ENCODE results near the gene FKBP10. TPM values are rescaled to one million over a fixed set of nuclear protein-coding genes. Genes with fewer than 3 reads are reported as not detected.
"Not testable (repeated sequence)": the region's sequence is repeated elsewhere in the genome, so short reads cannot be mapped to it uniquely, and the experiment has no call there.

FKBP10 gene
- total RNA-seq, 1 experiment from 2014 or later, result 30.0 TPM

DNA sequence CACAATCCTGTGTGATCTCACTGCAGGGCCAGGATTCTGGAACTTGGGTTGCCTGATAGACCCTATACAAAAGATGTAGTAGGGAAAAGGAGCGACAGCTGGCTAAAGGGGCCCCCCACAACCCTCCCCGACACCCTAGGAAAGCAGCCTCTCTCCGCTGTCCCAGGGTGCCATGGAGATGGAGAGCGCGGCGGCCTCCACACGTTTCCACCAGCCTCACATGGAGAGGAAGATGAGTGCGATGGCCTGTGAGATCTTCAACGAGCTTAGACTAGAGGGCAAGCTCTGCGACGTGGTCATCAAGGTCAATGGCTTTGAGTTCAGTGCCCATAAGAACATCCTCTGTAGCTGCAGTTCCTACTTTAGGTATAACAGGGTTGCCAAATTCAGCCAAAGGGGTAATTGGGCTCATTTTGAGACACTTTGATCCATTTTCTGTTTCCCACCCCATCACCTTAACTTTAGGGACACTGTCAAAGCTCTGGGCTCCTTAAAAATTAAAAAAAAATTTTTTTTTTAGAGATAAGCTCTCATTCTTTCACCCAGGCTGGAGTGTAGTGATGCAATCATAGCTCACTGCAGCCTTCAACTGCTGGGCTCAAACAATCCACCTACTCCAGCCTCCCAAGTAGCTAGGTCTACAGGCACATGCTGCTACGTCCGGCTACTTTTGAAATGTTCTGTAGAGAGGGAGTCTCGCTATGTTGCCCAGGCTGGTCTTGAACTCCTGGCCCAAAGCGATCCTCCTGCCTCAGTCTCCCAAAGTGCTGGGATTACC lies 25.1 kb downstream of the FKBP10 start, which contains the start of gene KLHL10:
Gene KLHL10 (plus strand): TSS at position 65 of the 778 bp plus-strand sequence. CDS start 108 bp downstream, at position 173.
- BruUV-seq (replicated peaks), result no TSS peak
- Histone ChIP-seq H3K4me3 (ENCODE audit: low read depth, low read length, poor library complexity, severe bottlenecking) (peak within 1 kb of the TSS; percentile 74), H3K27me3 (replicated peaks; ENCODE audit: insufficient read depth, low read depth, low read length, poor library complexity) (no peaks in the 10 kb centered on the region), H3K27ac (ENCODE audit: low read depth, low read length, poor library complexity, severe bottlenecking) (no peak within 1 kb of the TSS), H3K4me1 (ENCODE audit: insufficient read depth, low read length, poor library complexity, severe bottlenecking) (no peaks in the 10 kb centered on the region), H3K36me3 (ENCODE audit: insufficient read depth, low read length, poor library complexity, severe bottlenecking) (no peaks in the 10 kb centered on the region), H3K9me3 (ENCODE audit: low read depth, low read length, poor library complexity, severe bottlenecking) (no peaks in the 10 kb centered on the region)
- CTCF ChIA-PET, result no interaction called here
- intact Hi-C loops (cut with micrococcal nuclease; ENCODE audit: unreplicated experiment), result no loop called here
- DNase-seq (ENCODE audit: low spot score), result no peak
- POLR2A ChIA-PET (ENCODE audit: low non-redundant PET), result no interaction called here
- TF ChIP-seq, protein P1, sequence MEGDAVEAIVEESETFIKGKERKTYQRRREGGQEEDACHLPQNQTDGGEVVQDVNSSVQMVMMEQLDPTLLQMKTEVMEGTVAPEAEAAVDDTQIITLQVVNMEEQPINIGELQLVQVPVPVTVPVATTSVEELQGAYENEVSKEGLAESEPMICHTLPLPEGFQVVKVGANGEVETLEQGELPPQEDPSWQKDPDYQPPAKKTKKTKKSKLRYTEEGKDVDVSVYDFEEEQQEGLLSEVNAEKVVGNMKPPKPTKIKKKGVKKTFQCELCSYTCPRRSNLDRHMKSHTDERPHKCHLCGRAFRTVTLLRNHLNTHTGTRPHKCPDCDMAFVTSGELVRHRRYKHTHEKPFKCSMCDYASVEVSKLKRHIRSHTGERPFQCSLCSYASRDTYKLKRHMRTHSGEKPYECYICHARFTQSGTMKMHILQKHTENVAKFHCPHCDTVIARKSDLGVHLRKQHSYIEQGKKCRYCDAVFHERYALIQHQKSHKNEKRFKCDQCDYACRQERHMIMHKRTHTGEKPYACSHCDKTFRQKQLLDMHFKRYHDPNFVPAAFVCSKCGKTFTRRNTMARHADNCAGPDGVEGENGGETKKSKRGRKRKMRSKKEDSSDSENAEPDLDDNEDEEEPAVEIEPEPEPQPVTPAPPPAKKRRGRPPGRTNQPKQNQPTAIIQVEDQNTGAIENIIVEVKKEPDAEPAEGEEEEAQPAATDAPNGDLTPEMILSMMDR (conservative IDR thresholded peaks at IDR 0.05; ENCODE audit: low read depth, low read length), result no peak
- no peak for TF ChIP-seq EZH2 (IDR thresholded peaks at IDR 0.05; ENCODE audit: borderline replicate concordance, low read depth, low read length, poor library complexity, severe bottlenecking)

DNA sequence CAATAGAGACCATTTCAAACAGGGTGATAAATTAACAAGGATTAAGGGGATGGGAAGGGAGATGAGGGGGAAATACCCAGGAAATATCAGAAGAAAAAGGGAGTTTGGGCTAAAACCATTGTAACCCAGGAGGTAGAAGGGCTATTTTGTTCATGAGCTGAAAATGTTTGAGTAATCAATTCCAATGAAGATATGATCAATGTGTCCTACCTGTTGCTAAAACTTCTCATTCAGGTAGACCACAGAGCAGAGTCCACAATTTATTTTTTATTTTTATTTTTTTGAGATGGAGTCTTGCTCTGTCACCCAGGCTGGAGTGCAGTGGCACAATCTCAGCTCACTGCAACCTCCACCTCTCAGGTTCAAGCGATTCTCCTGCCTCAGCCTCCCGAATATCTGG lies 26.6 kb downstream of the FKBP10 start:
- CTCF ChIA-PET, result interaction anchor here (0.7 kb wide), 1 partner anchor 102 kb away, joined by 3 read pairs; no protein-coding TSS in a partner anchor
- H3K36me3 ChIP-seq (ENCODE audit: insufficient read depth, low read length, poor library complexity, severe bottlenecking); H3K4me1 ChIP-seq (ENCODE audit: insufficient read depth, low read length, poor library complexity, severe bottlenecking); H3K9me3 ChIP-seq (ENCODE audit: low read depth, low read length, poor library complexity, severe bottlenecking); H3K4me3 ChIP-seq (ENCODE audit: low read depth, low read length, poor library complexity, severe bottlenecking); DNase-seq (ENCODE audit: low spot score); BruUV-seq (replicated peaks); intact Hi-C loops (cut with micrococcal nuclease; ENCODE audit: unreplicated experiment); H3K27ac ChIP-seq (ENCODE audit: low read depth, low read length, poor library complexity, severe bottlenecking); H3K27me3 ChIP-seq (replicated peaks; ENCODE audit: insufficient read depth, low read depth, low read length, poor library complexity): not testable (repeated sequence)
- POLR2A ChIA-PET (ENCODE audit: low non-redundant PET), result interaction anchor here (0.6 kb wide), 1 partner anchor 24 kb away, joined by 5 read pairs; no protein-coding TSS in a partner anchor

DNA sequence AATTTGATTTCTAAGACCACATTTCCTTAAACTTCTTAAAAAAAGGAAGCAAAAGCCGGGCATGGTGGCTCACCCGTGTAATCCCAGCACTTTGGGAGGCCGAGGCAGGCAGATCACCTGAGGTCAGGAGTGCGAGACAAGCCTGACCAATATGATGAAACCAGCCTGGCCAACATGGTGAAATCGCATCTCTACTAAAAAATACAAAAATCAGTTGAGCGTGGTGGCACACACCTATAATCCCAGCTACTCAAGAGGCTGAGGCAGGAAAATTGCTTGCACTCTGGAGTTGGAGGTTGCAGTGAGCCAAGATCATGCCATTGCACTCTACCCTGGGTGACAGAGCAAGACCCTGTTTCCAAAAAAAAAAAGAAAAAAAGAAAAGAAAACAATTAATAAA lies 28.0 kb downstream of the FKBP10 start:
- POLR2A ChIA-PET (ENCODE audit: low non-redundant PET); BruUV-seq (replicated peaks); H3K9me3 ChIP-seq (ENCODE audit: low read depth, low read length, poor library complexity, severe bottlenecking); intact Hi-C loops (cut with micrococcal nuclease; ENCODE audit: unreplicated experiment); H3K4me3 ChIP-seq (ENCODE audit: low read depth, low read length, poor library complexity, severe bottlenecking); DNase-seq (ENCODE audit: low spot score); H3K27ac ChIP-seq (ENCODE audit: low read depth, low read length, poor library complexity, severe bottlenecking); CTCF ChIA-PET; H3K4me1 ChIP-seq (ENCODE audit: insufficient read depth, low read length, poor library complexity, severe bottlenecking); H3K36me3 ChIP-seq (ENCODE audit: insufficient read depth, low read length, poor library complexity, severe bottlenecking); H3K27me3 ChIP-seq (replicated peaks; ENCODE audit: insufficient read depth, low read depth, low read length, poor library complexity): not testable (repeated sequence)

DNA sequence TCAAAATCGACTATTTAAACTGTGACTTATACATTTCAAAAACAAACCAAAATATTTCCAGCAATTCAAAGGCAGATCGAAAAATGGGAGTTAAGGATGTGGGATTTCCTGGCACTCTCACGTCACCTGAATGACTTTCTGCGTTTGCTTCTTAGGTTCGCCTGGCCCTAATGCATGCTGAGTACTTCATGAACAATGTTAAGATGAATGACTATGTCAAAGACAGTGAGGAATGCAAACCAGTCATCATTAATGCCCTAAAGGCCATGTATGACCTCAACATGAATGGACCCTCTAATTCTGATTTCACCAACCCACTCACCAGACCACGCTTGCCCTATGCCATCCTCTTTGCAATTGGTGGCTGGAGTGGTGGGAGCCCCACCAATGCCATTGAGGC lies 32.2 kb downstream of the FKBP10 start:
- Histone ChIP-seq H3K27ac (ENCODE audit: low read depth, low read length, poor library complexity, severe bottlenecking) (no peak overlapping the region), H3K27me3 (replicated peaks; ENCODE audit: insufficient read depth, low read depth, low read length, poor library complexity) (no peaks in the 10 kb centered on the region), H3K9me3 (ENCODE audit: low read depth, low read length, poor library complexity, severe bottlenecking) (no peaks in the 10 kb centered on the region), H3K36me3 (ENCODE audit: insufficient read depth, low read length, poor library complexity, severe bottlenecking) (no peaks in the 10 kb centered on the region), H3K4me3 (ENCODE audit: low read depth, low read length, poor library complexity, severe bottlenecking) (no peak overlapping the region), H3K4me1 (ENCODE audit: insufficient read depth, low read length, poor library complexity, severe bottlenecking) (no peaks in the 10 kb centered on the region)
- no TSS peak for BruUV-seq (replicated peaks)
- DNase-seq (ENCODE audit: low spot score), result no peak
- CTCF ChIA-PET, result no interaction called here
- POLR2A ChIA-PET (ENCODE audit: low non-redundant PET), result no interaction called here
- intact Hi-C loops (cut with micrococcal nuclease; ENCODE audit: unreplicated experiment), result no loop called here
- TF ChIP-seq, protein P1 (conservative IDR thresholded peaks at IDR 0.05; ENCODE audit: low read depth, low read length), result no peak
- TF ChIP-seq EZH2 (IDR thresholded peaks at IDR 0.05; ENCODE audit: borderline replicate concordance, low read depth, low read length, poor library complexity, severe bottlenecking), result no peak

Data from A673 (cell line).